RWPE2 (cell line): ENCODE measurements around the gene FAM110D.

ENCODE experiments used
- ATAC-seq: fragments of 200-7000 bp; cut with Tn5 transposase; 3 replicates; pipeline ENCODE4 v1.9.1; 2021; ENCODE audit warnings: low read depth
- DNase-seq: peaks from one replicate; pipeline ENCODE4 v3.0.0-alpha.2; 2020; ENCODE audit warnings: low spot score
- H3K27ac ChIP-seq: fragments of 450-650 bp; 2 replicates; pipeline ENCODE4 v1.5.1; 2017; ENCODE audit warnings: mild to moderate bottlenecking; ENCODE audit not compliant: poor library complexity, severe bottlenecking
- H3K27me3 ChIP-seq: fragments of 250-450 bp; sonication (Bioruptor Pico); 2 replicates; pipeline ENCODE4 v1.5.1; 2021; ENCODE audit warnings: mild to moderate bottlenecking, moderate library complexity; ENCODE audit not compliant: insufficient read depth, poor library complexity, severe bottlenecking
- H3K36me3 ChIP-seq: fragments of 250-450 bp; sonication (Bioruptor Pico); 2 replicates; pipeline ENCODE4 v1.5.1; 2020; ENCODE audit warnings: low read depth, mild to moderate bottlenecking, moderate library complexity
- H3K4me1 ChIP-seq: fragments of 250-450 bp; sonication (Bioruptor Pico); 2 replicates; pipeline ENCODE4 v1.5.1; 2021; ENCODE audit warnings: mild to moderate bottlenecking, moderate library complexity; ENCODE audit not compliant: insufficient read depth, poor library complexity, severe bottlenecking
- H3K4me3 ChIP-seq: fragments of 250-450 bp; sonication (Bioruptor Pico); 2 replicates; pipeline ENCODE4 v1.5.1; 2021; ENCODE audit warnings: mild to moderate bottlenecking, moderate library complexity; ENCODE audit not compliant: severe bottlenecking
- H3K9me3 ChIP-seq: fragments of 250-450 bp; sonication (Bioruptor Pico); 2 replicates; pipeline ENCODE4 v1.5.1; 2021; ENCODE audit warnings: mild to moderate bottlenecking, moderate library complexity; ENCODE audit not compliant: severe bottlenecking
- TF ChIP-seq, protein P1 (sequence below): fragments of 450-650 bp; IDR thresholded peaks from one replicate; pipeline ENCODE4 v1.5.1; 2017; ENCODE audit warnings: mild to moderate bottlenecking, moderate library complexity; ENCODE audit not compliant: poor library complexity, severe bottlenecking

Gene FAM110D

DNA sequence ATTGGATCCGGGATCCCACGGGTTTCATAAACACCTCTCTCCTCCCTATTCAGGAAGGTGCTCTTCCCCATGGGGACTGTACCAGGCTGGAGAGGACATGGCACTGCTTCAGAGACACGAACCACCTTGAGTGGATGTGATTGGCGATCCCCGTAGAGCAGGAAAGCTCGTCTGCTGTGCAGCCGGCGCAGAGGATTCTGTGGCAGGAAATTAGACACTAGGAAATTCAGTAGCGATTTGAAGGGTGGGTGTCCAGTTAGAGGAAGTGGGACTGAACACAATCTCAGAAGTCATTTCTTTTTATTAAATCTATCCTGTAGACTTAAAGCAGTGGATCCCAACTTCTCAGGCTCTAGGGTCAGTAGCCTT is 46.5 kb upstream of the FAM110D start:
- H3K4me3 ChIP-seq = peak overlapping the region; percentile 92
- peaks cover 15% of the 10 kb centered on the region for H3K4me1 ChIP-seq
- H3K27ac ChIP-seq = peak overlapping the region; percentile 65
- peaks cover 18% of the 10 kb centered on the region for H3K36me3 ChIP-seq
- no peaks in the 10 kb centered on the region for H3K9me3 ChIP-seq
- ATAC-seq (peak; percentile 20), DNase-seq (no peak)
- no peaks in the 10 kb centered on the region for H3K27me3 ChIP-seq
- TF ChIP-seq, protein P1, sequence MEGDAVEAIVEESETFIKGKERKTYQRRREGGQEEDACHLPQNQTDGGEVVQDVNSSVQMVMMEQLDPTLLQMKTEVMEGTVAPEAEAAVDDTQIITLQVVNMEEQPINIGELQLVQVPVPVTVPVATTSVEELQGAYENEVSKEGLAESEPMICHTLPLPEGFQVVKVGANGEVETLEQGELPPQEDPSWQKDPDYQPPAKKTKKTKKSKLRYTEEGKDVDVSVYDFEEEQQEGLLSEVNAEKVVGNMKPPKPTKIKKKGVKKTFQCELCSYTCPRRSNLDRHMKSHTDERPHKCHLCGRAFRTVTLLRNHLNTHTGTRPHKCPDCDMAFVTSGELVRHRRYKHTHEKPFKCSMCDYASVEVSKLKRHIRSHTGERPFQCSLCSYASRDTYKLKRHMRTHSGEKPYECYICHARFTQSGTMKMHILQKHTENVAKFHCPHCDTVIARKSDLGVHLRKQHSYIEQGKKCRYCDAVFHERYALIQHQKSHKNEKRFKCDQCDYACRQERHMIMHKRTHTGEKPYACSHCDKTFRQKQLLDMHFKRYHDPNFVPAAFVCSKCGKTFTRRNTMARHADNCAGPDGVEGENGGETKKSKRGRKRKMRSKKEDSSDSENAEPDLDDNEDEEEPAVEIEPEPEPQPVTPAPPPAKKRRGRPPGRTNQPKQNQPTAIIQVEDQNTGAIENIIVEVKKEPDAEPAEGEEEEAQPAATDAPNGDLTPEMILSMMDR = no peak

DNA sequence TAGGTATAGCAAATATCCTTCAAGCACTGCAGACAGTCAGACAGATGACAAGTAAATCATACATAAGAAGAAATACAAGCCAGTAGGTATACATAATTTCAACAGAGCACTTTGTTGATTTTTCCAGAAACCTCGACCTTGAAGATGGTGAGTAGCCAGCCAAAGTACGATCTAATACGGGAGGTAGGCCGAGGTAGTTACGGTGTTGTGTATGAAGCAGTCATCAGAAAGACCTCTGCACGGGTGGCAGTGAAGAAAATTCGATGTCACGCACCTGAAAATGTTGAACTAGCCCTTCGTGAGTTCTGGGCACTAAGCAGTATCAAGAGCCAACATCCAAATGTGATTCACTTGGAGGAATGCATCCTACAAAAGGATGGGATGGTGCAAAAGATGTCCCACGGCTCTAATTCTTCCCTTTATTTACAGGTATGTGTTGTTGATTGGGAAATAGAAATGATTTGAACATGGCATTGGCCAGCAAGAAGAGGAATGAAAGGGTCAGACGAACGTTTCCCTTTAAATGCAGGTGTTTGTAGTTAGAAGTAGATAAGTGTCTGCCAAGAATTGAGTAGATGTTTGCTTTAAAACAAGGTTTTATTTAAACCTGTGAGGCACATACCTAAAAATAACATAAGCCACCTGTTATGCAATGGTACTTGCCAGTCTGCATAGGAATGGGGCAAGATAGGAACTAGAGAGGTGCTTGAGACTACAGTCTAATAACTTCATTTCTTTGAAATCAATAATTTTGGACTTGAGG is 44.5 kb upstream of the FAM110D start:
- Histone ChIP-seq H3K36me3 (peaks cover 29% of the 10 kb centered on the region), H3K27ac (no peak overlapping the region), H3K27me3 (no peaks in the 10 kb centered on the region)

DNA sequence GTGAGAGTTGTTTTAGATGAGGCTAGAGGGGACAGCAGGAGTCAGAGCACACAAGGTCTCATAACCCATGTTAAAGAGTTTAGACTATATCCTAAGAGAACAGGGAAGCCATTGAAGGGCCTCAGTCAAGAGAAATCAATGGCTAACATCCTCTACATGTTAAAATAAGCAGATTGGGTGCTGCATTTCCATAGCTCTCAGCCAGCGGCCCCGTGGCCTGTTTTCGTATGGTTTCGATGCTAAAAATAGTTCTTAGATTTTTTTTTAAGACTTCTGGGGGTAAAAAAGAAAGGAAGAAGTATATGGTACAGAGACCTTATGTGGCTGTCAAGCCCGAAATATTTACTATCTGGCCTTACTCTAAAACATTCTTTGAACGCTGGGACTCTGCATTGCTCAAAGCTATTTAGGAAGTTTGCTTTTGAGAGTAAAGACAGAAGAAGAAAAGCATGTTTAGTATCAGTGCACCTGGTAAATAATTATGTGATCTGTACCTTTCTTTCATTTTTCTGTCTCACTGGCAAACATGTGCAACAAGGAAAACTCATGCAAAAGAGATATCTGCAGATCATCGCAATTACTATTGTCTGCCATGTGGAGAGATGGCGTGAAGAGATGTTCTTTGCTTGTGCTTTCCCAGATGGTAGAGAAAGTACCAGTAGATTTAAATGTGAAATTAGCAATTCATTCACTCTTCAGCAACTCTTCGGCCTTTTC is 38.8 kb upstream of the FAM110D start:
- TF ChIP-seq, protein P1 = no peak
- ATAC-seq (no peak), DNase-seq (no peak)
- Histone ChIP-seq H3K27ac (no peak overlapping the region), H3K36me3 (peaks cover 19% of the 10 kb centered on the region), H3K4me1 (peaks cover 24% of the 10 kb centered on the region), H3K9me3 (no peaks in the 10 kb centered on the region), H3K4me3 (no peak overlapping the region), H3K27me3 (no peaks in the 10 kb centered on the region)

More for the DNA sequence above, 44.5 kb upstream of the FAM110D start:
- Histone ChIP-seq H3K9me3 (no peaks in the 10 kb centered on the region), H3K4me1 (peaks cover 15% of the 10 kb centered on the region), H3K4me3 (no peak overlapping the region)
- DNase-seq (no peak), ATAC-seq (no peak)
- TF ChIP-seq, protein P1 = no peak

DNA sequence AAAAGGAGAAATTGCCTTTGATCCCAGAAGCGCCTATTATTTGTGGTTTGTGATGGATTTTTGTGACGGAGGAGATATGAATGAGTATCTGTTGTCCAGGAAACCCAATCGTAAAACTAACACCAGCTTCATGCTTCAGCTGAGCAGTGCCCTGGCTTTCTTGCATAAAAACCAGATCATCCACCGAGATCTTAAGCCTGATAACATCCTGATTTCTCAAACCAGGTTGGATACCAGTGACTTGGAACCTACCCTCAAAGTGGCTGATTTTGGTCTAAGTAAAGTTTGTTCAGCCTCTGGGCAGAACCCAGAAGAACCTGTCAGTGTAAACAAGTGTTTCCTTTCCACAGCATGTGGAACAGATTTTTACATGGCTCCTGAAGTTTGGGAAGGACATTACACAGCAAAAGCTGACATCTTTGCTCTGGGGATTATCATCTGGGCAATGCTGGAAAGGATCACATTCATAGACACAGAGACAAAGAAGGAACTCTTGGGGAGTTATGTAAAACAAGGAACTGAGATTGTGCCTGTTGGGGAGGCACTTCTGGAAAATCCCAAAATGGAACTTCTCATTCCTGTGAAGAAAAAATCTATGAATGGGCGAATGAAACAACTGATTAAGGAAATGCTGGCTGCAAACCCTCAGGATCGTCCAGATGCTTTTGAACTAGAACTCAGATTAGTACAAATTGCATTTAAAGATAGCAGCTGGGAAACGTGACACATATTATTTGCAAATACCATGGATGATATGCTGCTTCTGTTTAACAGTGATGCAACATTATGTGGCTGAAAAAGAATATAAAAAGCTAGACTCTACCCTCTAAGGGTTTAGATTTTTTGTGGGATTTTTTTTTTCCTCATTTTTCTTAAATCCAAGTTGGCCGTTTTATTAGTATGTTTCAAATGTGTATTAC is 36.8 kb upstream of the FAM110D start:
- Histone ChIP-seq H3K9me3 (no peaks in the 10 kb centered on the region), H3K4me1 (peaks cover 36% of the 10 kb centered on the region), H3K27me3 (no peaks in the 10 kb centered on the region), H3K27ac (peak overlapping the region; percentile 52), H3K36me3 (peaks cover 16% of the 10 kb centered on the region), H3K4me3 (no peak overlapping the region)
- no peak for DNase-seq
- TF ChIP-seq, protein P1 = no peak
- no peak for ATAC-seq
